Esophagus muscularis mucosa (tissue), 4 donors: ENCODE results near the gene STXBP3. TPM values are rescaled to one million over a fixed set of nuclear protein-coding genes. Genes with fewer than 3 reads are reported as not detected.

Experiments used
- DNase-seq: peaks from one replicate; pipeline ENCODE4 v3.0.0-alpha.2; 2017; ENCODE audit errors: extremely low spot score
- H3K27ac ChIP-seq, 4 donors: fragments of 200-600 bp; sonication (generic); replicated peaks in 1 of 4; 1 replicate in 3 of 4; 2 replicates in 1 of 4; pipeline ENCODE4 v1.5.1; 2016 to 2019; ENCODE audit warnings: mild to moderate bottlenecking in 1 of 4
- H3K27me3 ChIP-seq, 4 donors: fragments of 200-600 bp; sonication (generic); one replicate each; pipeline versions ENCODE4 v1.5.1 to v1.6.0; 2016 to 2019
- H3K36me3 ChIP-seq, 4 donors: fragments of 200-600 bp; sonication (generic); one replicate each; pipeline ENCODE4 v1.5.1; 2016 to 2019
- H3K4me1 ChIP-seq, 4 donors: fragments of 200-600 bp; sonication (generic); one replicate each; pipeline ENCODE4 v1.5.1; 2016 to 2019
- H3K4me3 ChIP-seq, 4 donors: fragments of 200-600 bp; sonication (generic); 1 replicate in 2 of 4; 2 replicates in 2 of 4; pipeline ENCODE4 v1.5.1; 2016 to 2019; ENCODE audit warnings: mild to moderate bottlenecking in 4 of 4, moderate library complexity in 1 of 4
- H3K9me3 ChIP-seq, 4 donors: fragments of 200-600 bp; sonication (generic); 1 replicate in 3 of 4; 2 replicates in 1 of 4; pipeline ENCODE4 v1.5.1; 2016 to 2019
- CTCF ChIP-seq, 3 experiments: fragments of 200-600 bp in 2 of 3; fragments of 450-650 bp in 1 of 3; sonication (generic) in 2 of 3; IDR thresholded peaks; one replicate each; pipeline ENCODE4 v1.5.1; 2017 to 2019; ENCODE audit warnings: antibody characterized with exemption in 3 of 3, mild to moderate bottlenecking in 2 of 3, moderate library complexity in 1 of 3
- EP300 ChIP-seq: sonication (generic); formaldehyde crosslinking; IDR thresholded peaks from one replicate; pipeline ENCODE4 v1.6.1; 2017; ENCODE audit warnings: antibody characterized with exemption
- POLR2A ChIP-seq: fragments of 450-650 bp; IDR thresholded peaks from one replicate; pipeline ENCODE4 v1.6.1; 2017; ENCODE audit warnings: antibody characterized with exemption, moderate library complexity, mild to moderate bottlenecking, low read depth
- POLR2AphosphoS5 ChIP-seq, 2 donors: sonication (generic); formaldehyde crosslinking; IDR thresholded peaks; one replicate each; pipeline ENCODE4 v1.6.1; 2017; ENCODE audit warnings: antibody characterized with exemption in 2 of 2
- WGBS: methylation state at CpG from one replicate; pipeline ENCODE4 v1.1.5; 2018; 5-methylcytosine and 5-hydroxymethylcytosine counted together
- intact Hi-C: fragments of 100-400 bp; cut with DNase I; formaldehyde crosslinking; loops from one replicate; pipeline ENCODE4 v1.15.1; 2023
- total RNA-seq, 4 donors: library from RNA; depleted of rRNA; stranded (reverse); fragments of >200 nt; gene quantifications; one replicate each; pipeline versions ENCODE4 v1.1.0 to v1.2.1, GENCODE V29; 2016

Gene STXBP3
- total RNA-seq, 4 donors from 2014 or later, result 54.8 to 67.7 (median 63.8) TPM

GRCh38 chr1:108852221-108852975 is 105.9 kb downstream of the STXBP3 start:
- Histone ChIP-seq H3K4me1 (peaks cover 7 to 29% (median 15%) of the 10 kb centered on the region in 4 donors), H3K4me3 (peak overlapping the region in 2 of 4 donors; percentile 12 to 17), H3K27me3 (no peaks in the 10 kb centered on the region), H3K9me3 (no peaks in the 10 kb centered on the region), H3K36me3 (no peaks in the 10 kb centered on the region), H3K27ac (peak overlapping the region; percentile 2 to 77 (median 58))
- WGBS, result 43% methylated on average over 7 of the region's 7 CpGs
- TF ChIP-seq POLR2AphosphoS5 (IDR thresholded peaks at IDR 0.05), result no peak
- no peak for TF ChIP-seq POLR2A
- no peak for TF ChIP-seq EP300
- TF ChIP-seq CTCF (IDR thresholded peaks at IDR 0.05), result no peak
- intact Hi-C loops, result no loop called here
- no peak for DNase-seq

GRCh38 chr1:108854221-108855019 is 107.9 kb downstream of the STXBP3 start:
- H3K36me3 ChIP-seq, result no peaks in the 10 kb centered on the region
- DNase-seq, result no peak
- 64% methylated on average over 3 of the region's 3 CpGs for WGBS
- peaks cover 0 to 25% (median 11%) of the 10 kb centered on the region in 4 donors for H3K4me1 ChIP-seq
- H3K9me3 ChIP-seq, result no peaks in the 10 kb centered on the region
- H3K4me3 ChIP-seq, result no peak overlapping the region
- intact Hi-C loops, result no loop called here
- no peak overlapping the region for H3K27ac ChIP-seq
- no peaks in the 10 kb centered on the region for H3K27me3 ChIP-seq
- TF ChIP-seq POLR2A (no peak), CTCF (IDR thresholded peaks at IDR 0.05) (no peak), EP300 (no peak), POLR2AphosphoS5 (IDR thresholded peaks at IDR 0.05) (no peak)

- intact Hi-C loops, result no loop called here
- WGBS, result no CpG with 5 or more reads among the region's 1 CpG
Measured at GRCh38 chr1:108856994-108857393, 110.5 kb downstream of the STXBP3 start, which contains the start of gene AKNAD1. TSS of gene AKNAD1 (minus strand) at chr1:108857094. CDS start at chr1:108852664, 4,430 bp downstream.

More at GRCh38 chr1:108856994-108857393, 110.5 kb downstream of the STXBP3 start, which contains the start of gene AKNAD1:
- no peak within 1 kb of the TSS for H3K27ac ChIP-seq
- no peaks in the 10 kb centered on the region for H3K27me3 ChIP-seq
- peaks cover 0 to 14% (median 4%) of the 10 kb centered on the region in 4 donors for H3K4me1 ChIP-seq
- no peak for TF ChIP-seq EP300
- no peak for TF ChIP-seq POLR2A
- TF ChIP-seq CTCF (IDR thresholded peaks at IDR 0.05), result no peak
- no peak for TF ChIP-seq POLR2AphosphoS5 (IDR thresholded peaks at IDR 0.05)
- DNase-seq, result no peak
- H3K9me3 ChIP-seq, result no peaks in the 10 kb centered on the region
- no peak within 1 kb of the TSS for H3K4me3 ChIP-seq
- no peaks in the 10 kb centered on the region for H3K36me3 ChIP-seq
